Spleen (tissue), 7 donors: Measurements from ENCODE around the gene RBL1.

Experiments
- POLR2A ChIP-seq, 3 donors: fragments of 450-650 bp; IDR thresholded peaks; one replicate each; pipeline ENCODE4 v1.5.1; 2017; ENCODE audit warnings: antibody characterized with exemption in 3 of 3, mild to moderate bottlenecking in 1 of 3
- POLR2AphosphoS5 ChIP-seq, 3 donors: sonication (generic); formaldehyde crosslinking; IDR thresholded peaks; one replicate each; pipeline ENCODE4 v1.5.1; 2017; ENCODE audit warnings: antibody characterized with exemption in 3 of 3
- TF ChIP-seq, protein P1 (sequence below), 11 experiments: fragments of 200-600 bp in 7 of 11; fragments of 450-650 bp in 4 of 11; sonication (generic) in 4 of 11; IDR thresholded peaks in 8 of 11; conservative IDR thresholded peaks in 3 of 11; 1 replicate in 7 of 11; 2 replicates in 4 of 11; pipeline versions ENCODE4 v1.4.0 to v1.8.0; 2016 to 2021; ENCODE audit warnings: antibody characterized with exemption in 11 of 11, inconsistent platforms in 4 of 11, mild to moderate bottlenecking in 1 of 11
- donor health status: DM: no; HTN: no; CAD: no; lungs with moderate emphysema.
- donor health status: DM: no; HTN: no; CAD: no.
- donor health status: DM: no; HTN: no; CAD: no.

DNA sequence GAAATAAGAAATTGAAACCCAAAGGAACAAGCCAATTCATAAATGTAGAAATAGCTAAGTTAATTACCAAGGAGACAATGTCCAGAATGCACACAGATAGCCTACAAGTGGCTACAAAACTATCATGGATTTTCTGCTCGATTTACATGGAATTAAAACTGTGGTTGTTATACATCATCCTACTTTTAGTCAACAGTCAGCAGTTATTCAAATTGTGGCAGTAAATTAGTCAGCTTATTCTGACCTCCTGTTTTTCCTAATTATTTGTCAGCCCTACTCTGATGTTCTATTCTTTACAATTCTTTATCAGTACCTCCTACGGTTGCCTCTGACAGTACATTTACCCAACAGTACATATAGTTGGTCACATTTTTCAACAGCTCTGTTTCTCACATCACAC, 29.6 kb downstream of the RBL1 start:
- TF ChIP-seq, protein P1, sequence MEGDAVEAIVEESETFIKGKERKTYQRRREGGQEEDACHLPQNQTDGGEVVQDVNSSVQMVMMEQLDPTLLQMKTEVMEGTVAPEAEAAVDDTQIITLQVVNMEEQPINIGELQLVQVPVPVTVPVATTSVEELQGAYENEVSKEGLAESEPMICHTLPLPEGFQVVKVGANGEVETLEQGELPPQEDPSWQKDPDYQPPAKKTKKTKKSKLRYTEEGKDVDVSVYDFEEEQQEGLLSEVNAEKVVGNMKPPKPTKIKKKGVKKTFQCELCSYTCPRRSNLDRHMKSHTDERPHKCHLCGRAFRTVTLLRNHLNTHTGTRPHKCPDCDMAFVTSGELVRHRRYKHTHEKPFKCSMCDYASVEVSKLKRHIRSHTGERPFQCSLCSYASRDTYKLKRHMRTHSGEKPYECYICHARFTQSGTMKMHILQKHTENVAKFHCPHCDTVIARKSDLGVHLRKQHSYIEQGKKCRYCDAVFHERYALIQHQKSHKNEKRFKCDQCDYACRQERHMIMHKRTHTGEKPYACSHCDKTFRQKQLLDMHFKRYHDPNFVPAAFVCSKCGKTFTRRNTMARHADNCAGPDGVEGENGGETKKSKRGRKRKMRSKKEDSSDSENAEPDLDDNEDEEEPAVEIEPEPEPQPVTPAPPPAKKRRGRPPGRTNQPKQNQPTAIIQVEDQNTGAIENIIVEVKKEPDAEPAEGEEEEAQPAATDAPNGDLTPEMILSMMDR (IDR thresholded peaks at IDR 0.05 in 8 of 11, conservative IDR thresholded peaks at IDR 0.05 in 3 of 11), result no peak
- TF ChIP-seq POLR2A (IDR thresholded peaks at IDR 0.05) (no peak), POLR2AphosphoS5 (IDR thresholded peaks at IDR 0.05) (no peak)
